Measurements from ENCODE around the gene OR1E2. TPM values are rescaled to one million over a fixed set of nuclear protein-coding genes. Genes with fewer than 3 reads are reported as not detected.
"Not testable (repeated sequence)": the region's sequence is repeated elsewhere in the genome, so short reads cannot be mapped to it uniquely, and the experiment has no call there.

Gene OR1E2
- total RNA-seq, 3 donors from 2014 or later, result not detected

- ATAC-seq; H3K4me3 Mint-ChIP-seq; H3K4me1 Mint-ChIP-seq (ENCODE audit: low read depth); H3K9me3 Mint-ChIP-seq; H3K36me3 Mint-ChIP-seq (ENCODE audit: insufficient read depth); DNase-seq: not testable (repeated sequence)
- peaks cover 15% of the 10 kb centered on the region for H3K27me3 Mint-ChIP-seq (ENCODE audit: low read depth)
Measured at GRCh38 chr17:3433215-3433614, 426 bp downstream of the OR1E2 start.

GRCh38 chr17:3418222-3418621 is 15.4 kb downstream of the OR1E2 start:
- no peaks in the 10 kb centered on the region for H3K4me1 Mint-ChIP-seq (ENCODE audit: low read depth)

GRCh38 chr17:3415610-3416009 is 18.0 kb downstream of the OR1E2 start:
- Mint-ChIP-seq H3K4me1 (ENCODE audit: low read depth) (peaks cover 3% of the 10 kb centered on the region), H3K4me3 (no peak overlapping the region), H3K9me3 (no peaks in the 10 kb centered on the region), H3K27me3 (ENCODE audit: low read depth) (peaks cover 26% of the 10 kb centered on the region), H3K36me3 (ENCODE audit: insufficient read depth) (no peaks in the 10 kb centered on the region)
- DNase-seq (no peak), ATAC-seq (no peak)

More at GRCh38 chr17:3418222-3418621, 15.4 kb downstream of the OR1E2 start:
- ATAC-seq (no peak), DNase-seq (no peak)
- H3K36me3 Mint-ChIP-seq (ENCODE audit: insufficient read depth), result no peaks in the 10 kb centered on the region
- no peaks in the 10 kb centered on the region for H3K9me3 Mint-ChIP-seq
- peaks cover 20% of the 10 kb centered on the region for H3K27me3 Mint-ChIP-seq (ENCODE audit: low read depth)
- no peak overlapping the region for H3K4me3 Mint-ChIP-seq

- DNase-seq; H3K4me1 Mint-ChIP-seq (ENCODE audit: low read depth); H3K4me3 Mint-ChIP-seq; ATAC-seq; H3K36me3 Mint-ChIP-seq (ENCODE audit: insufficient read depth): not testable (repeated sequence)
- peaks cover 11% of the 10 kb centered on the region for H3K9me3 Mint-ChIP-seq
- peaks cover 38% of the 10 kb centered on the region for H3K27me3 Mint-ChIP-seq (ENCODE audit: low read depth)
Measured at GRCh38 chr17:3412216-3412615, 21.4 kb downstream of the OR1E2 start.

- H3K36me3 Mint-ChIP-seq (ENCODE audit: insufficient read depth), result no peaks in the 10 kb centered on the region
- ATAC-seq (no peak), DNase-seq (no peak)
- H3K4me1 Mint-ChIP-seq (ENCODE audit: low read depth), result peaks cover 3% of the 10 kb centered on the region
- peaks cover 19% of the 10 kb centered on the region for H3K9me3 Mint-ChIP-seq
- H3K27me3 Mint-ChIP-seq (ENCODE audit: low read depth), result peaks cover 44% of the 10 kb centered on the region
- H3K4me3 Mint-ChIP-seq, result no peak within 1 kb of the TSS
Measured at GRCh38 chr17:3411070-3411469, 22.6 kb downstream of the OR1E2 start, which contains the start of gene OR3A3. Gene OR3A3, plus strand, starts transcription at chr17:3411370.

- Mint-ChIP-seq H3K27me3 (ENCODE audit: low read depth) (peaks cover 24% of the 10 kb centered on the region), H3K9me3 (peaks cover 19% of the 10 kb centered on the region)
- H3K4me3 Mint-ChIP-seq; H3K4me1 Mint-ChIP-seq (ENCODE audit: low read depth); H3K36me3 Mint-ChIP-seq (ENCODE audit: insufficient read depth); DNase-seq; ATAC-seq: not testable (repeated sequence)
Measured at GRCh38 chr17:3403856-3404255, 29.8 kb downstream of the OR1E2 start.

DNA sequence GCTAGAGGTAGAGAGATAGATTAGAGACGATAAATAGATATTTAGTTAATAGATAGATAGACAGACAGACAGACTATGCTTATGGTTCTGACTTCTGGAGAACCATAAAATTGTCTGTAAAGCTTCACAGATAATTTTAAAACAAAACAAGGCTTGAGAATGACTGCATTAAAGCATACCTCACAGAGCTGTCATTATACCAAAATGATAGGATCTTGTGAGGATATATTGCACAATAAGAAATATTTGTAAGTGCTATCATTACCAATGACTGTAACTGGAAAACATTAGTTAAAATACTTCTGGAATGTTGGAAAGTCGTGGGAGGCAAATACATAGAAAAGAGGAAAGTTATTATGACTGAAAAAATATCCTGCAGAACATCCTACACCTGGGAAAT is 31.9 kb downstream of the OR1E2 start:
- H3K9me3 Mint-ChIP-seq, result peaks cover 7% of the 10 kb centered on the region
- H3K27me3 Mint-ChIP-seq (ENCODE audit: low read depth), result peaks cover 13% of the 10 kb centered on the region

GRCh38 chr17:3400055-3400454 is 33.6 kb downstream of the OR1E2 start:
- DNase-seq, result no peak
- no peak for ATAC-seq
- Mint-ChIP-seq H3K36me3 (ENCODE audit: insufficient read depth) (no peaks in the 10 kb centered on the region), H3K27me3 (ENCODE audit: low read depth) (peaks cover 12% of the 10 kb centered on the region), H3K4me3 (no peak overlapping the region), H3K4me1 (ENCODE audit: low read depth) (no peaks in the 10 kb centered on the region), H3K9me3 (no peaks in the 10 kb centered on the region)

More for the DNA sequence above, 31.9 kb downstream of the OR1E2 start:
- DNase-seq, result no peak
- Mint-ChIP-seq H3K36me3 (ENCODE audit: insufficient read depth) (no peaks in the 10 kb centered on the region), H3K4me1 (ENCODE audit: low read depth) (no peaks in the 10 kb centered on the region), H3K4me3 (no peak overlapping the region)
- no peak for ATAC-seq

GRCh38 chr17:3398310-3398709 is 35.3 kb downstream of the OR1E2 start, which contains the start of gene OR1E1:
Gene OR1E1, minus strand, starts transcription at chr17:3398410. Its CDS starts 0 bp downstream, at chr17:3398410.
- DNase-seq (no peak), ATAC-seq (no peak)
- no peak within 1 kb of the TSS for H3K4me3 Mint-ChIP-seq
- no peaks in the 10 kb centered on the region for H3K9me3 Mint-ChIP-seq
- H3K36me3 Mint-ChIP-seq (ENCODE audit: insufficient read depth), result no peaks in the 10 kb centered on the region
- peaks cover 18% of the 10 kb centered on the region for H3K27me3 Mint-ChIP-seq (ENCODE audit: low read depth)
- H3K4me1 Mint-ChIP-seq (ENCODE audit: low read depth), result no peaks in the 10 kb centered on the region

DNA sequence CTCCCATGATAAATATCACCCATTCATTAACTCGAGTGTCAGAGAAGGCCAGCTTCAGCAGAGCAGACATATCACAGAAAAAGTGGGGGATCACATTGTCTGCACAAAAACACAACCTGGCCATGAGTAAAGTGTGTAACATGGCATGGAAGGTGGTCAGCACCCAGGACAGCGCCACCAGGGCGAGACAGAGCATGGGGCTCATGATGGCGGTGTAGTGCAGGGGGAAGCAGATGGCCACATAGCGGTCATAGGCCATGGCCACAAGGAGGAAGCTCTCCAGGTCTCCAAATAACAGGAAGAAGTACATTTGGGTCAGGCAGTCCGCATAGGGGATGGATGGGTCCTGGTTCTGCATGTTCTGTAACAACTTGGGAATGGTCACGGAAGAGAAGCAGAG is 35.8 kb downstream of the OR1E2 start:
- peaks cover 18% of the 10 kb centered on the region for H3K27me3 Mint-ChIP-seq (ENCODE audit: low read depth)
- not testable (repeated sequence) for H3K4me1 Mint-ChIP-seq (ENCODE audit: low read depth); H3K9me3 Mint-ChIP-seq; DNase-seq; H3K4me3 Mint-ChIP-seq; ATAC-seq; H3K36me3 Mint-ChIP-seq (ENCODE audit: insufficient read depth)

GRCh38 chr17:3389791-3390190 is 43.9 kb downstream of the OR1E2 start:
- DNase-seq, result no peak
- Mint-ChIP-seq H3K4me3 (no peak overlapping the region), H3K4me1 (ENCODE audit: low read depth) (no peaks in the 10 kb centered on the region), H3K9me3 (no peaks in the 10 kb centered on the region), H3K27me3 (ENCODE audit: low read depth) (peaks cover 41% of the 10 kb centered on the region), H3K36me3 (ENCODE audit: insufficient read depth) (no peaks in the 10 kb centered on the region)
- ATAC-seq, result no peak

DNA sequence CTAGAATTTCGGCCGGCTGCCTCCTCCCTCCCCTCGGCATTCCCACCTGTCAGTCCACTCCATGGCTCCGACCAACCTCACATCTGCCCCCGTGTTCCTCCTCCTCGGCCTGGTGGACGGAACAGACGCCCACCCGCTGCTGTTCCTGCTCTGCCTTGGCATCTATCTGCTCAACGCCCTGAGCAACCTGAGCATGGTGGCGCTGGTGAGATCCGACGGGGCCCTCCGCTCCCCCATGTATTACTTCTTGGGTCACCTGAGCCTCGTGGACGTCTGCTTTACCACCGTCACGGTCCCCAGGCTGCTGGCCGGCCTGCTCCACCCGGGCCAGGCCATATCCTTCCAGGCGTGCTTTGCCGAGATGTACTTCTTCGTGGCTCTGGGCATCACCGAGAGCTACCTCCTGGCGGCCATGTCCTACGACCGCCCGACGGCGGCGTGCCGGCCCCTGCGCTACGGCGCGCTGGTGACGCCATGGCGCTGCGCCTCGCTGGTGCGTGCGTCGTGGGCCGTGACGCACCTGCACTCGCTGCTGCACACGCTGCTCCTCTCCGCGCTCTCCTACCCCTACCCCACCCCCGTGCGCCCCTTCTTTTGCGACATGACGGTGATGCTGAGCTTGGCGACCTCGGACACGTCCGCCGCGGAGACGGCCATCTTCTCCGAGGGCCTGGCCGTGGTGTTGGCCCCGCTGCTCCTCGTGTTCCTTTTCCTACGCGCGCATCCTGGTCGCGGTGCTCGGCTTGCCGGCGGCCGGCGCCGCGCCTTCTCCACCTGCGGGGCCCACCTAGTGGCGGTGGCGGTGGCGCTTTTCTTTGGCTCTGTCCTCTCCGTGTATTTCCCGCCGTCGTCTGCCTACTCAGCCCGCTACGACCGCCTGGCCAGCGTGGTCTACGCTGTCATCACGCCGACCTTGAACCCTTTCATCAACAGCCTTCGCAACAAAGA is 47.5 kb downstream of the OR1E2 start, which contains the start of gene OR3A2:
Gene OR3A2 (minus strand): TSS at position 440 of the 948 bp plus-strand sequence.
- Mint-ChIP-seq H3K36me3 (ENCODE audit: insufficient read depth) (no peaks in the 10 kb centered on the region), H3K4me3 (peak within 1 kb of the TSS; percentile 84), H3K9me3 (no peaks in the 10 kb centered on the region), H3K27me3 (ENCODE audit: low read depth) (peaks cover 43% of the 10 kb centered on the region), H3K4me1 (ENCODE audit: low read depth) (no peaks in the 10 kb centered on the region)
- ATAC-seq (peak in 1 of 2 donors; percentile 93), DNase-seq (no peak)

All from activated T-cell treated with anti-CD3 and anti-CD28 coated beads, Interleukin-2, amount 50 U/mL, for 4 hours (primary cell).